K562 (cell line): ENCODE measurements around the gene WDR70.

ENCODE experiments used
- CBFB ChIP-seq: sonication (generic); formaldehyde crosslinking; IDR thresholded peaks from 2 replicates; pipeline ENCODE4 v1.4.0; 2020; ENCODE audit warnings: mild to moderate bottlenecking, missing genetic modification reagents
- CBX5 ChIP-seq: IDR thresholded peaks from 2 replicates; pipeline ENCODE4 v1.6.1; 2014; ENCODE audit warnings: low read depth, borderline replicate concordance
- CEBPB ChIP-seq: fragments of 450-650 bp; IDR thresholded peaks from 2 replicates; pipeline ENCODE4 v1.6.1; 2016; ENCODE audit warnings: missing genetic modification characterization, missing compliant biosample characterization
- JUNB ChIP-seq: fragments of 450-650 bp; formaldehyde crosslinking; conservative IDR thresholded peaks from 2 replicates; pipeline ENCODE4 v1.4.0; 2020; ENCODE audit warnings: mild to moderate bottlenecking
- NCOR1 ChIP-seq: fragments of 450-650 bp; IDR thresholded peaks from 2 replicates; pipeline ENCODE4 v1.6.1; 2016; ENCODE audit warnings: mild to moderate bottlenecking, moderate library complexity
- SRF ChIP-seq, 2 experiments: fragments of 250-450, 450-650 bp in 1 of 2; sonication (Bioruptor Pico) in 1 of 2; sonication (generic) in 1 of 2; formaldehyde crosslinking; IDR thresholded peaks; 2 replicates each; pipeline versions ENCODE4 v1.5.0 to v1.5.1; 2020 to 2022; ENCODE audit warnings: mild to moderate bottlenecking in 1 of 2, missing genetic modification reagents in 1 of 2
- YY1 ChIP-seq, 3 experiments: IDR thresholded peaks; 2 replicates each; pipeline ENCODE4 v1.6.1; 2011; ENCODE audit warnings: low read length in 2 of 3, mild to moderate bottlenecking in 2 of 3, moderate library complexity in 2 of 3, borderline replicate concordance in 1 of 3, control low read depth in 1 of 3, low read depth in 1 of 3; ENCODE audit not compliant: insufficient read depth in 3 of 3, insufficient replicate concordance in 2 of 3, control insufficient read depth in 1 of 3, insufficient read length in 1 of 3; ENCODE audit errors: extremely low read depth in 1 of 3
- ZNF274 ChIP-seq: IDR thresholded peaks from 2 replicates; pipeline ENCODE4 v1.6.1; 2011; ENCODE audit warnings: low read depth, mild to moderate bottlenecking, low read length, moderate library complexity, borderline replicate concordance
- TF ChIP-seq, protein P1 (sequence below), 3 experiments: IDR thresholded peaks in 2 of 3; conservative IDR thresholded peaks in 1 of 3; 2 replicates each; pipeline ENCODE4 v1.5.1; 2011 to 2012; ENCODE audit warnings: low read length in 3 of 3, mild to moderate bottlenecking in 3 of 3, control low read depth in 2 of 3, improper control_type of control experiment in 1 of 3, inconsistent platforms in 1 of 3, low read depth in 1 of 3, mixed read lengths in 1 of 3, moderate library complexity in 1 of 3; ENCODE audit not compliant: insufficient read depth in 2 of 3
- TF ChIP-seq, protein P2 (sequence below): fragments of 450-650 bp; IDR thresholded peaks from 2 replicates; pipeline ENCODE4 v1.6.1; 2016

DNA sequence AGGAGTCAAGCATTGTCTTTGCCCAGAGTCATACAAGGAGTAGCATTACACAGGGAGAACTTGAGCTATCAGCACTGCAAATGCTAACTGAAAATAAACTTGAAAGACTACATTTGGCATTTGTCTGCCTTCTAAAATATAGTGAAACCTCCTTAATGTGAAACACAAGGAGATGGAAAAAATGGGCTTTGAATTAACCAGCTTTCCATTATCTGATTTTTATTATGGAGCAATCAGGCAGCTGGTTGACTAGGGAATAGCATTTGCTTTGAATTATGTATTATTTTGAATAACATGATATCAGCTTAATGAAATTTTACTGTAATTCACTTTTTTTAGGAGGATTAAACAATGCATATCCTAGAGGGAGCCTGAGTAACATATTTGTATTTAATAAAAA, 329.9 kb downstream of the WDR70 start:
- no peak for TF ChIP-seq CEBPB (tag)
- no peak for TF ChIP-seq ZNF274
- TF ChIP-seq CBX5: no peak
- TF ChIP-seq YY1 (IDR thresholded peaks at IDR 0.05; ENCODE audit: borderline replicate concordance in 1 of 3, control insufficient read depth in 1 of 3, extremely low read depth in 1 of 3, insufficient read depth in 3 of 3, insufficient read length in 1 of 3, insufficient replicate concordance in 2 of 3, low read depth in 1 of 3, low read length in 2 of 3): no peak
- TF ChIP-seq, protein P1, sequence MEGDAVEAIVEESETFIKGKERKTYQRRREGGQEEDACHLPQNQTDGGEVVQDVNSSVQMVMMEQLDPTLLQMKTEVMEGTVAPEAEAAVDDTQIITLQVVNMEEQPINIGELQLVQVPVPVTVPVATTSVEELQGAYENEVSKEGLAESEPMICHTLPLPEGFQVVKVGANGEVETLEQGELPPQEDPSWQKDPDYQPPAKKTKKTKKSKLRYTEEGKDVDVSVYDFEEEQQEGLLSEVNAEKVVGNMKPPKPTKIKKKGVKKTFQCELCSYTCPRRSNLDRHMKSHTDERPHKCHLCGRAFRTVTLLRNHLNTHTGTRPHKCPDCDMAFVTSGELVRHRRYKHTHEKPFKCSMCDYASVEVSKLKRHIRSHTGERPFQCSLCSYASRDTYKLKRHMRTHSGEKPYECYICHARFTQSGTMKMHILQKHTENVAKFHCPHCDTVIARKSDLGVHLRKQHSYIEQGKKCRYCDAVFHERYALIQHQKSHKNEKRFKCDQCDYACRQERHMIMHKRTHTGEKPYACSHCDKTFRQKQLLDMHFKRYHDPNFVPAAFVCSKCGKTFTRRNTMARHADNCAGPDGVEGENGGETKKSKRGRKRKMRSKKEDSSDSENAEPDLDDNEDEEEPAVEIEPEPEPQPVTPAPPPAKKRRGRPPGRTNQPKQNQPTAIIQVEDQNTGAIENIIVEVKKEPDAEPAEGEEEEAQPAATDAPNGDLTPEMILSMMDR (IDR thresholded peaks at IDR 0.05 in 2 of 3, conservative IDR thresholded peaks at IDR 0.05 in 1 of 3; ENCODE audit: insufficient read depth in 2 of 3, low read depth in 1 of 3, low read length in 3 of 3): no peak
- TF ChIP-seq, protein P2, sequence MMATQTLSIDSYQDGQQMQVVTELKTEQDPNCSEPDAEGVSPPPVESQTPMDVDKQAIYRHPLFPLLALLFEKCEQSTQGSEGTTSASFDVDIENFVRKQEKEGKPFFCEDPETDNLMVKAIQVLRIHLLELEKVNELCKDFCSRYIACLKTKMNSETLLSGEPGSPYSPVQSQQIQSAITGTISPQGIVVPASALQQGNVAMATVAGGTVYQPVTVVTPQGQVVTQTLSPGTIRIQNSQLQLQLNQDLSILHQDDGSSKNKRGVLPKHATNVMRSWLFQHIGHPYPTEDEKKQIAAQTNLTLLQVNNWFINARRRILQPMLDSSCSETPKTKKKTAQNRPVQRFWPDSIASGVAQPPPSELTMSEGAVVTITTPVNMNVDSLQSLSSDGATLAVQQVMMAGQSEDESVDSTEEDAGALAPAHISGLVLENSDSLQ: no peak
- TF ChIP-seq JUNB: no peak
- TF ChIP-seq SRF (CRISPR knock-in tag; IDR thresholded peaks at IDR 0.05): no peak
- TF ChIP-seq CBFB (CRISPR knock-in tag): no peak
- TF ChIP-seq NCOR1: no peak
